Stimulated activated CD4-positive, alpha-beta T cell treated with anti-CD3 and anti-CD28 coated beads, Interleukin-15, amount 100 ng/mL, for 1 hour (primary cell): ENCODE data around the gene AMBP.

ENCODE experiments used
- DNase-seq, 2 donors: peaks; one replicate each; pipeline ENCODE4 v3.0.0-alpha.2; 2020; ENCODE audit warnings: low read depth in 1 of 2, low spot score in 1 of 2

The AMBP gene

DNA sequence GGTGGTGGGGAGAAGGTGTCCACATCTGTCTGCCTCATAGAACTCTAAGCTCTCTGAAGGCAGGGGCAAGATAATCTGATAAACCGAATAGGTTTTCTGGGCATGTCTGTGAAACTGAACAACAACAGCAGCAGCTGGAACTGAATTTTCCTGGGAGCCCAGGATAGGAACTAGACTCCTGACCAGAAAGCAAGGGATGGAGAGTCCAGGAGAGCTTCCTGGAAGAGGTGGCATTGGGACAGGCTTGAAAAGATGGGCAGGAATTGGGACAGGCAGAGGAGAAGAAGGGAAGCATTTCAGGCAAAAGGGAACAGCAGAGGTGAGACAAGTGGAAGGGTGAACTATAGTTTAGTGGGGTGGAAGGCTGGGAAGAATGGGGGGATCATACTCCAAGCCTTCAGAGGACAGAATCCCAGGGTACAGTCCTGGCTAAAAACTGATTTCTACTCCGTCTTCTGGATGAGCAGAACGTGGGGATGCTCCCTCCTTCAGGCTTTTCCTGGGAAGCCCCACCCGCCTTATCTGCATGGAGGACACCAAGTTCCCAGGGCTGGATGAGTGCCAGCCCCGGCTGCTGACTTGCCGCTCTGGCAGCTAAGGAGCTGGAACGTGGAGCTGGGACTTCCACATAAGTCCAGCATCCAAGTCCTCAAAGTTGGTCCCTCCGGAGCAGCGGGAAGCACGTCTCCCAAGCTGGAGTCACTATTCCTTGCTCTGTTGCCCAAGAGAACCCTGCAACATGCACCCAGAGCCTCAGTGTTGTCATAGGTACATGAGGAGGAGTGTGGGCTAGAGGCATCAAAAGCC, 34.9 kb upstream of the AMBP start:
- no peak for DNase-seq

GRCh38 chr9:114112325-114112724, 34.2 kb upstream of the AMBP start:
- no peak for DNase-seq

DNA sequence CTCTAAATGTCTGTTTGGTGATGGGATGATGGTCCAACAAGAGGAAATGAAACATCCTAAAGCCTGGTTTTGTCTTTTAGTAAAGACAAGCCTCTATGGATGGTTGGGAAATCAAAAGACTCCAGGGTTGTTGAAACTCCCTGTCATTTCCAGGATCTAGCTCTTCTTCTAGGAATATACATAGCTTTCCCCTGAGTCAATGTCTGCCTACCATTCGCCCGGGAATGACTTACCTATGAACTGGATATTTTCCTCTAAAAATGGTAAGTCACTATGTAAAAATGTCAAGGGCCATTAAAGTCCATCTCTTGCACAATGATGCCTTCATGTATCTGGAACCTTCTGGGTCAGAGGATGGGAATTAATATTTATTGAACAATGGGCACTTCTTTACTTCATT, 32.1 kb upstream of the AMBP start:
- DNase-seq: no peak

DNA sequence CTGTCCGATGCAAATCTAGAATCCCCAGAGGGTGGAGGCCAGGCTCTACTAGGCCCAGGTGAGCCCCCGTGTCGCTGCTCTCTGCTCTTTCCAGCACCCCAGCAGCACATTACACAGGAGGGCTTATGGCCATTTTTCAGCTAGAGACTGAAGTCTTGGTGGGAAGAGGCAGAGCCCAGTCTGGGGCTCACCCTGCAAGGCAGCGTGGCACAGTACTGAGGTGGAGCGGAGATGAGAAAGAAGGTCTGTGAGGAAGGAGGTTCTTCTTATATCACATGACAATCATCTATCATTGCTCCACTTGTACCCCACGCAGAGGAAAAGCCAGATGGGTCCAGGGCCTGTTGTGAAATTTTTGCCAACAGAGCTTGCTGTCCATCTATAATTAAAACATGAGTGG, 31.0 kb upstream of the AMBP start:
- DNase-seq: no peak

DNA sequence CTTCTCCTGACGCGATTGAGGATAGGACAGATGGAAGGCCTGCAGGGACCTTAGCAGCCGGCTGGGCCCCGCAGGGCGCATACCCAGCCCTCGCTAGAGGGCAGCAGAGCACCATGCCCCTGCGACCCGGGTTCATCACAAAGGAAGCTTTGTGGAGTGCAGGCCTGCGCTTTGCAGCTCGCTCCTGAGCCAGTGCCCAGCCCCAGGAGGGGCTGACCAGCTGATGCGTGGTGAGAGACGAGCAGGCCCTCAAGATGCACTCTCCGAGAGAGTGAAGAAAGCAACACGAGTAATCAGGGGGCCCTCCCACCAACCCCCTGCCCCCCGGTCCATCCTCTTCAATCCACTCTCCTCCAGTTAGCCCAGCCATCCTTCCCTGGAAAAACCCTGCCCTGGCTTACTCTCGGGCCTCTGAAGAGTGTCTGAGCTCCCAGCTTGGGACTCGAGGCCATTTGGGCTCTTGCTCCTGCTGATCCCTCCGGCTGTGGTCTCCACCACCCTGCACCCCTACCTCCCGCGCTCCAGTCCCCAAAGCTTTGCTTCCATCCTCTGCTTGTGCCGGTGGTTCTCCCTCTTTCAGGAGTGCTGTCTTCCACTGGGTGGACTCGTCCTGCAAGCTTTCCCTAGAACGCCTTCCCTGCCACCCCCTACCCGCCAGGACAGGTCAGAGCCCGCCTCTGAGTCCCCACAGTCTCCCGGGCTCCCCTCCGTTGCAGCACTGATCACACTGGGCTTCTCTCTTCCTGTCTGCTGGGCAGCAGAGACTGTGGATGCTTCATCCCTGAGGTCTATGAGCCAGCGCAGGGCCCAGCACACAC, 30.1 kb upstream of the AMBP start:
- peak in 1 of 2 donors; percentile 41 for DNase-seq

- DNase-seq: no peak
These were observed 29.3 kb upstream of the AMBP start for GRCh38 chr9:114107286-114108001.

GRCh38 chr9:114105236-114105635, 27.1 kb upstream of the AMBP start:
- DNase-seq: no peak

- DNase-seq: no peak
These were observed 24.4 kb upstream of the AMBP start for GRCh38 chr9:114102484-114102883.

DNA sequence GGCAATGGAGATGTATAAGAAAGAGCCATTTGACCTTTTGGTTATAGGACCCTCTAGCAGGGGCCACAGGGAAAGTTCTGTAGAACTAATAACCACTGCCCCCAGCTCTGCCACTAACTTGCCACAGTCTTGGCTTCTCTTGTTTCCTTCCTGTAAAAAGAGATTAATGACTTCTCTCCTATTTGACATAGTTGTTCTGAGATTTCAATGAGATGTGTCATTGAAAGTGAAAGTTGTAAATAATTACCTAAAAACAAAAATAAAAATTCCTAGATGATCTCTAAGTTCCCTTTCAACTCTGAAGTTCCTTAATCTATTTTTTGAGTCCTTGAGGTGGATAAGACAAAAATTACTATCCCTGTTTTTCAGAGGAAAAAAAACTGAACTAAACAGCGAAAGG, 22.4 kb upstream of the AMBP start:
- DNase-seq: no peak

- DNase-seq: no peak
These were observed 21.7 kb upstream of the AMBP start for GRCh38 chr9:114099669-114100270.

DNA sequence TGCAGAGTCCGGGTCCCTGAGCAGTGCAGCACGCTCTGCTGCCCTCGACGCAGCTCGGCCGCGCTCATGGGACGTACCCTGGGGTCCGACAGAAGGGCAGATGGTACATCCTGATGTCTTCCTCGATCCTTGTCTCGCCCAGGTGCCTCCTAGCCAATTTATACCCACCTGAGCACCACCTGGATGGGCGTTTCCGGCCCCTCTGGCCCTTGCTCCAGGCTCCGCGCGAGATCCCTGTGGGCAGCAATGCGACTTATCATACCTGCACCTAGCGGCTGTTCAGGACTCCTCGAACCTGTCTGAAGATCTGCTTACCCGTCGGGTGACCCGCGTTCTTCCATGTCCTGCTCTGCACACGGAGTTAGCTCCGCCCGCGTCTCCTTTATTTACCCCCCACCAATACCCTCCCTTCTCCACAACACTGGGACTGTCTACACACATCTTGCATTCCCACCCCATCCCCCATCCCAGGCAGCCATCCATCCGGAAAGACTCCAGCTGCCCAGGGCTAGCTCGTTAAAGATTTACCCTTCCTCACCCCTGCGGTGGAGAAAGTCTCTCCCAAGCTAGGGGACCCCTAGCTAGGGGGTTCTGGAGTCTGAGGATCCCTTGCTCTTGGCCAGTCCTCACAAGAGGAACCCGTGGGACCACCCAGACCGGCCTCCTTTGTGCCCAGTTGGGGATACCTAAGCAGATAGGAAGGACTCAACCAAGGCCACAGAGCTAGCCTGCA, 21.0 kb upstream of the AMBP start, which contains the start of gene KIF12:
Gene KIF12, minus strand, starts transcription at position 357 of the 733 bp plus-strand sequence. Its CDS starts 16 bp downstream, at position 341.
- no peak for DNase-seq

DNA sequence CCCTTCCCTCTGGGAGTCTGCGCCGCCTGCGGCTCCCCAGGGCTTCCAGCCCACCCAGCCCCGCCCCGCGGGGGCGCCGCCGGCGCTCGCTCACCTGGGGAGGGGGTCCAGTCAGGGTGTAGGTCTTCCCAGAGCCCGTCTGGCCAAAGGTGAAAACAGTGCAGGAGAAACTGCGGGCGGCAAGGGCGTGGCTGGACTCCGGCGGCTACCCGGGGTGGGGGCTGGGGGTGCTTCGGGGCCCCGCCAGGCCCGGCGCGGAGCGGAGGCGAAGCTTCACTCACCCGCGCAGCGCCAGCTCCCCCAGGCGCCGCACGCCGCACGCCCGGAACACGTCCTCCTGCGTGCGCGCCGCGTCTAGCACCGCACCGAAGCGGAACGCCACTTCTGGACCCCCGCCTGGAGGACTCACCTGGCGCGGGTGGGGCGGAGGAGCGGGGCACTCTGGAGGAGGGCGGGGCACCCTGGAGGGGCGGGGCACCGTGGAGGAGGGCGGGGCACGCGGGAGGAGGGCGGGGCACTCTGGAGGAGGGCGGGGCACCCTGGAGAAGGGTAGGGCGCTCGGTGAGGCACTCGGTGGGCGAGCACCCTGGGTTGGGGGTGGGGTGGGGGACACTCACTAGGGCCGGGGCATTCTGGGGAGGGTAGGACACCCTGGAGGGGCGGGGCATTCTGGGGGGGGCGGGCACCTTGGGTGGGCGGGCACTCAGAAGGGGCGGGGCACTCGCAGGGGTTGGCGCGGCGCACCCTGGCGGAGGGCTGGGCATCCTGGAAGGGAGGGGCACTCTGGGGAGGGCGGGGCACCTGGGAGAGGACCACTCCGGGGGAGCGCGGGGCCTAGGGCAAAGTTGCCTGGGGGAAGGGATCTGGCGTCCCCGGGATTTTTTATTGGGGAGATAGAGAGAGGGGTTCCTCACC, 20.2 kb upstream of the AMBP start:
- peak in 1 of 2 donors; percentile 9 for DNase-seq

GRCh38 chr9:114097613-114098020, 19.5 kb upstream of the AMBP start:
- DNase-seq: no peak

- no peak for DNase-seq
These were observed 18.9 kb upstream of the AMBP start for GRCh38 chr9:114096866-114097612.

GRCh38 chr9:114096041-114096511, 18.0 kb upstream of the AMBP start:
- no peak for DNase-seq

- no peak for DNase-seq
These were observed 16.9 kb upstream of the AMBP start for GRCh38 chr9:114094971-114095370.

DNA sequence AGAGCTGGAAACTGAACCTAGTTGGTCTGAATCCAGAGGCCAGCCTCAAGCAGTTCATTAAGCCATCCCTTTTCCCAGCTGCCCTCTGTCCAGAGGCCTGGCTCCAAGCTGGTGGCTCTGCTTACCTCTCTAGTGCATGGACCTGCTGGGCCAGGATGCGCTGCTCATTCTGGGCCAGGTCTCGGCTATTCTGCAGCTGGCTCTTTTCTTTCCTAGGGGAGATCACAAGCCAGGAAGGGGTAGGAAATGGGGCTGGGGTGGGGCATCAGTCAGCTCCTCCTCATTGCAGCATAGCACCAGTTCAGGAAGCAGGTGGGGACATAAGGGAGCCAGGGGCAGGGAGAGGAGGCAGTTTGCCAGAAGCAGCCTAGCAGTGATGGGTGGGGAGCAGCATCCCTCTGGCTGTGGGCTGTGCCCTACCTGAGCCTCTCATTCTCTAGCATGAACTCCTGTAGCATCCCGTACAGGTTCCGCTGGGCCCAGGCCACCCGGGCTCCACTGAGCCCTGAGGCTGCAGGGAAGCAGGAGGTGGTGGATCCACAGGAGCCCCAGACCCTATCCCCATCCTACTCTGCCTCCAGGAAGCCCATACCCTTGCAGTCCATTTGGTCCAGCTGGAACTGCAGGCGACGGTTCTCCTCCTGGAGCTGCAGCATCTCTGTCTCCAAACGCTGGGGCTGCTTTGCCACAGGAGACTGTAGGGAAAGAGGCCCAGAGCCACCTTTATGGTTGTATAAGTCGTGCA, 15.8 kb upstream of the AMBP start:
- no peak for DNase-seq

GRCh38 chr9:114093031-114093471, 15.0 kb upstream of the AMBP start:
- DNase-seq: no peak
